ENCODE measurements around the gene LDHAL6B.

The LDHAL6B gene

DNA sequence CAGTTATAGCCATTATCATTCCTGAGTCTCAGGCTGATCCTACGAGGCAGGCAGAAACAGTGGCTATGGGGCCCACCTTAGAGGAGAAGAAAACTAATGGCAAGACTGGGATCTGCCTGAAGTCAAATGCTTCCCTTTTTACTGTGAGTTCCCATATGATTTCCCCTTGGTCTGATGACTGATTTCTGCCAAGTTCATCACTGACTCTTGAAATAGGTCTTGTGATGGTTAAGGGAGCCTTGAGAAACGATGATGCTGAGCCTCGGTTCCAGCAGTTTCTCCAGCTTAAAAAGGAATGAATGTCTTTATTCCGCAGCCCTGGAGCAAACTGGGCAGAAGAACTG is 29.4 kb upstream of the LDHAL6B start:
- no peak for DNase-seq (ENCODE audit: low spot score)

DNA sequence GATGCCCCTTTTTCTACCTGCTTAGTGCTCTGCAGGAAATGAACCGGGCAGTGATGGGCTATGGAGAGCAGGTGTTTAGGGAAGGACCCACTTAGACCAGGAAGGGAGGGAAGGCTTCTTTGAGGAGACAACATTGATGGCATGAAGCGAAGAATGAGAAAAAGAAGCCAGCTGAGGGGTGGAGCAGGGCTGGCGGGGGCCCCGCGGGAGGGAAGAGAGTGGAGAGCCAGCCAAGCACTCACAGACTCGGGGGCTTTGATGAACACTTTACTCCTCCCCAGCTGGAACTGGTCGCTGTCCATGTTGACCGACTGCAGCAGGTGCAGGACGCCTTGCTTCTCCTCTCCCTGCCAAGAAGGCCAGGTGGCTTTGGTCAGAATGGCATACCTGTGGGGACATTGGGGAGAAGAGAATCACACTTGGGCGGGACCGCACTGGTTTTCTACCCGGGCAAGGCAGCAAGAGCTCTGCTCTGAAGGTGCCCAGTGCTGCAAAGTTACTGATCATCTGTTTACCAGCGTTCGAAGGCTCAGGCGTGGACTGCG is 28.4 kb upstream of the LDHAL6B start:
- DNase-seq (ENCODE audit: low spot score) = no peak

GRCh38 chr15:59179717-59180116 is 26.9 kb upstream of the LDHAL6B start:
- no peak for DNase-seq (ENCODE audit: low spot score)

DNA sequence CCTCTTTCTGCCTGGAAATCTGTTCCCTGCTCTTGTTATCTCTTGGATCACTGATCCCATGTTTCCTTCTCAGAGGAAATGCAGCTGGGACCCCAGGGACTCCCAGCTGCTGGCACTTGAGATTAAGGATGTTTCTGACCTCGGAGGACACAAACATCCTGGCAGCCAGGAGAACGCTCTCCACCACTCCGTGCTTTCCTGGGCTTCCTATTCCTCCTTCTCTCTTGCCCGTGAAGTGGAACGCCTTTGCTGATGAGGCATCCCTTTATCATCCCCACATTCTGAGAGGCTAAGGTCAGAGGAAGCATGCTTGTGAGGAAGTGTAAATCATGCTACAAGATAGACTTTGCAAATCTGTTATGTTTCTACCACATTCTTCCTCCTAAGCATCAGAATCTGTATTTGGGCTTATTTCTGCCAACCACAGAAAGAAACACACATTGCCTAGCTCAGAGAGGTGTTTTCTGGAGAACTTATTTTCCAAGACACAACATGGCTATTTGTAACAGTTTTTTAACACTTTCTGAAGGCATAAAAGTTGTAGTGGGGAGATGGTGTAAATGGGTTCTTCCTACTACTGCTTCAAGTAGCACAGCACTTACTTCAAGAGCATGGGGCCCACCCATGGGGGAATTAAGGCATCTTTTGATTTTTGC is 25.6 kb upstream of the LDHAL6B start:
- no peak for DNase-seq (ENCODE audit: low spot score)

GRCh38 chr15:59185725-59186124 is 20.9 kb upstream of the LDHAL6B start:
- DNase-seq (ENCODE audit: low spot score) = no peak

DNA sequence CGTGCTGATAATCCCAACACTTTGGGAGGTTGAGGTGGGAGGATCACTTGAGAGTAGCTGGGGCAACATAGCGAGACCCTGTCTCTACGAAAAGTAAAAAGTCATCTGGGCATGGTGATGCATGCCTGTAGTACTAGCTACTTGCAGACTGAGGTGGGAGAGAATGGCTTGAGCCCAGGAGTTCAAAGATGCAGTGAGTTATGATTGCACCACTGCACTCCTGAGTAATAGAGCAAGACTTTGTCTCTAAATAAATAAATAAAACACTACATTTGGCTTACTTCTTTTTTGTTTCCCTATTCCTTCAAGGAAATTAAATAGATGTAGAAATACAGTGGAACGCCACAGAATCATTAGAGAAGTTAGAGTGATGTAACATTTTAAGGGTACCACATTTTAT is 20.1 kb upstream of the LDHAL6B start:
- no peak for DNase-seq (ENCODE audit: low spot score)

DNA sequence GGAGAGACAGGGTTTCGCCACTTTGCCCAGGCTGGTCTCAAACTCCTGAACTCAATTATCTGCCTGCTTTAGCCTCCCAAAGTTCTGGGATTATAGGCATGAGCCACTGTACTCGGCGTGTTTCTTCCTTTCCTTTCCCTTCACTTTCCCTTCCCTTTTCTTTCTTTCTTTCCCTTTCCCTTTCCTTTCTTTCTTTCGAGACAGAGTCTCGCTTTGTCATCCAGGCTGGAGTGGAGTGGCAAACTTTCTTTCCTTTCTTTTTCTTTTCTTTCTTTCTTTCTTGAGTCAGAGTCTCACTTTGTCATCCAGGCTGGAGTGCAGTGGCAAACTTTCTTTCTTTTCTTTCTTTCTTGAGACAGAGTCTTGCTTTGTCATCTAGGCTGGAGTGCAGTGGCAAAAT is 17.4 kb upstream of the LDHAL6B start:
- DNase-seq (ENCODE audit: low spot score) = no peak

- DNase-seq (ENCODE audit: low spot score) = no peak
Measured at GRCh38 chr15:59190291-59190690, 16.4 kb upstream of the LDHAL6B start.

GRCh38 chr15:59191855-59192237 is 14.8 kb upstream of the LDHAL6B start:
- DNase-seq (ENCODE audit: low spot score) = peak; percentile 78

- no peak for DNase-seq (ENCODE audit: low spot score)
Measured at GRCh38 chr15:59194639-59195325, 11.9 kb upstream of the LDHAL6B start.

DNA sequence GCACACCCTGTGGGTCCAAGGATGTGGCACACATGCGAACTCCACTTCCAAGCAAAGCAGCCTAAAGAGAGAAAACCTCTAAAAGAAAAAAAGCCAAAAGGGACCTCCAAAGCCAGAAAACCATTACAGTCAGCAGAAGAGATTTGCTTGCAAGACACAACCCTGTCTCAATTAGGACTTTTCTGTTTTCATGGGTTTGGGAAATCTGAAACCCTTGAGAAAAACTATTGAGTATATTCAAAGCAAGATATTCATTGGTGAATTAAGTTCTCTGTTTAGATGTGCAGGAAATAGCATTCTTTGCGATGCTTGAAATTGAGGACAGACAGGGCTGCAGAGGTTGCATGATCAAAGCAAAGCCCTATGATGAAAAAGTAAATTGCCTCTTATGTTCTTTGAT is 10.2 kb upstream of the LDHAL6B start:
- DNase-seq (ENCODE audit: low spot score) = no peak

- no peak for DNase-seq (ENCODE audit: low spot score)
Measured at GRCh38 chr15:59197454-59197853, 9.2 kb upstream of the LDHAL6B start.

DNA sequence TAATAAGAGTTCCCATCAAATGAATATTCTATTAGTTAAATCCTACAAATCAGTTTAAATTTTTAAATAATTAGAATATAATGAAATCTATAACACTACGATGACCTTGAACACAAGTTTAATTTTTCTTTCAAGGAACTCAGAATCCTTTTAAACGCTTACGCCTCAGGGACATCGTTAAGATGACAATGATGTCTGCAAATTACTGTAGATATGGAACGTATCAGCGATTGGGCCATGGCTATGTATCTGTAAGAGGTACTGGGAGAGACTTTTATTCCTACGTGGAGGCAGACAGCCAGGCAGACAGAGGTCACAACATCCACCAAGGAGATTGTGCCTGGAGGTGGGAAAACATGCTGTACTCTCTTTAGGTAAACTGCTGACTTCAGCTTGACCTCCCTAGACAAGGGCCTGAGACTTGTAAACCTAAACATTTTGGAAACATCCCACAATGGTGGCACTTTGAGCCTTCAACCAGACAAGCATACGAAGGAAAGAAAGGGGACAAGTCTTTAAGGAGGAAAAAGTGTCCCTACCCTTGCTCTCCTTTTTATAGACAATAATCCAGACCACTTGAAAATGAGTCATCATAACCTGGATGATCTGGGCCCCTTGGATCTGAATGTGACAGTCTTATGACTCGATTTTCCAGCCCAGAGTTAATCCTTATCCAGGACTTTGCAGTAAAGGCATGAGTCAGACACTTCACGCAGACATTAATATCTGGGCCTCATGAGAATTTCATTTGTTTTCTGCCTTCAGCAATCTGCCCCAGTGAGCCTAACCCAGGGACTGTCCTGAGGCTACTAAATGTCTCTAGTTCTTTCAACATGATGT is 6.8 kb upstream of the LDHAL6B start:
- peak; percentile 82 for DNase-seq (ENCODE audit: low spot score)

- DNase-seq (ENCODE audit: low spot score) = no peak
Measured at GRCh38 chr15:59200560-59200959, 6.1 kb upstream of the LDHAL6B start.

- DNase-seq (ENCODE audit: low spot score) = no peak
Measured at GRCh38 chr15:59203008-59203407, 3.6 kb upstream of the LDHAL6B start.

DNA sequence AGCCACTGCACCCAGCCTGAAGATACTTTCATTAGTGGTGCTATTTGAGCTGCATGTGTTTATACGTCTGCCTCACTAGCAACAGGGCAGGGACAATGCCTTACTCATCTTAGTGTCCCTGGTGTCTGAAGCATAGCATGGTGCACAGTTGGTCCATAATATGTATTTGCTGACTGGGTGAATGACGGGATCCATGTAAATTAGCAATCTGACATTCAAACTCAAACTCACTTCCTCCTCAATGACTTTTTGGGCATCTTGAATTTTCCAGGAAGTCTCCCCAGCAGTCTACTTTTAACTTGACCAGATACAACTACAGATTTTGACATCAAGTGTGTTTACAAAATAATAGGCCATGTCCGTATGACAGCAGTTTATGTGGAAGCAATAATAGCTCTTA is 3.0 kb upstream of the LDHAL6B start:
- DNase-seq (ENCODE audit: low spot score) = no peak

DNA sequence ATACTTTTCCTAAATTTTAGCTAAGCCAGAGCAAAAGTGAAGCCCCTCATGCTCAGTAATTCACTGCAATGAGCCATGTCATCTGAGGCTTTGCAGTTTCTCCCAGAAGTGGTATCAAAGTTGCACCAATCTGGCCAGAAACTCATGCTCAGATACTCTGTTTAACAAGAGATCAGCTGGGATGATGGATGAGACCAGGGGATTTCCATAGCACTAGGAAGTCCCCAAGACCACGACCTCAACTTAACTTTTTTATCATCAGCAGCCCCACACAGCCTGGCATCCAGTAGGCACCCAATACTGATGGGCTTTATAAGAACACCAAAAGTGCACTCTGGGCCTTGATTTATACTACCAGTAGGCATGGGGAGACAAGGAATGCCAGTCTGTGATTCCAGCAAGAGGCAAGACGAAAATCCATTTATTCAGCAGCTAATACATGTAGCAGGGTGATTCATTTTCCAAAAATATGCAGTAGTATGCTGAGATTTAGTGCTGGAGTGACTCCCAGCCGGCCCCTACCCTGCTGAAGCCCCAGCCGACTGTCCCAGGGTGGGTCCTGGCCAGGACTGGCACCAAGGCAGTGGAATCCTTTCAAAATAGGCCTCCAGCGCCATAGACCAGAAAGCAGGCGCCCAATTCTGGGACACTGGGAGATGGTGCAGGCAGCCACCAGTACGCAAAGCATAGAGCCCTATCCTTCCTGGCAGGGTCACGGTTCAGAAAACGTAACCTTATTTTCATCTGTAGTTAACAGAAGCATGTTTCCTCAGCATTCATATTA is 612 bp upstream of the LDHAL6B start:
- no peak for DNase-seq (ENCODE audit: low spot score)

- DNase-seq (ENCODE audit: low spot score) = no peak
Measured at GRCh38 chr15:59208613-59209249, 2.1 kb downstream of the LDHAL6B start.

DNA sequence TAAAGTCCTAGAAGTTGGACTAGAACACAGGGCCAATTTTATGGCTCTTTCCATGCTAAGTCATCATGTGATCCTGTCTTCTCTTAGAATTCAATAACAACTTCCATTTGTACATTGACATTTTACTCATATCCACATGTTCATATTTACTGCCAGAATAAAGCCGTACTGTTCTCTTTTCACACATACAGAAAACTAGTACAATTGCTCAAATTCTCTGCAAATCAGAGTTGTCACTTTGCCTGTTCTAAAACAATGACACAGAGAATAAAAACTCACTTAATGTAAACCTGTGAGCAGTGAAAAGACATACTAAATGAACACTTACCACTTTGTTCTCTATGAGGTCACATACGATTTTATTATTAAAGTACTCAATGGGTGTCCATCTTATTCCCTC is 3.5 kb downstream of the LDHAL6B start:
- DNase-seq (ENCODE audit: low spot score) = no peak

- DNase-seq (ENCODE audit: low spot score) = no peak
Measured at GRCh38 chr15:59216911-59217310, 10.3 kb downstream of the LDHAL6B start.

- peak; percentile 57 for DNase-seq (ENCODE audit: low spot score)
Measured at GRCh38 chr15:59217876-59218498, 11.3 kb downstream of the LDHAL6B start.
